ENCODE results near the gene SLC15A3.
"Not testable (repeated sequence)": the region's sequence is repeated elsewhere in the genome, so short reads cannot be mapped to it uniquely, and the experiment has no call there.

Gene SLC15A3

GRCh38 chr11:60974726-60975125 is 22.8 kb upstream of the SLC15A3 start:
- no peak for DNase-seq

GRCh38 chr11:60974316-60974715 is 22.3 kb upstream of the SLC15A3 start:
- DNase-seq: not testable (repeated sequence)

GRCh38 chr11:60973699-60974098 is 21.7 kb upstream of the SLC15A3 start:
- peak; percentile 35 for DNase-seq

- peak; percentile 58 for DNase-seq
Observed at GRCh38 chr11:60972182-60973030, 20.4 kb upstream of the SLC15A3 start.

GRCh38 chr11:60971520-60971919 is 19.5 kb upstream of the SLC15A3 start, which contains the start of gene CD6:
Gene CD6 (plus strand): TSS chr11:60971680. CDS start chr11:60971866, 186 bp downstream.
- DNase-seq: peak; percentile 82

- DNase-seq: no peak
Observed at GRCh38 chr11:60970890-60971289, 18.9 kb upstream of the SLC15A3 start.

GRCh38 chr11:60970369-60970774 is 18.4 kb upstream of the SLC15A3 start:
- DNase-seq: peak; percentile 87

- DNase-seq: no peak
Observed at GRCh38 chr11:60968223-60968622, 16.2 kb upstream of the SLC15A3 start.

GRCh38 chr11:60966890-60967289 is 14.9 kb upstream of the SLC15A3 start:
- DNase-seq: no peak

GRCh38 chr11:60964801-60965200 is 12.8 kb upstream of the SLC15A3 start:
- DNase-seq: no peak

- DNase-seq: no peak
Observed at GRCh38 chr11:60960405-60960804, 8.4 kb upstream of the SLC15A3 start.

GRCh38 chr11:60959431-60959830 is 7.5 kb upstream of the SLC15A3 start:
- no peak for DNase-seq

GRCh38 chr11:60957188-60957587 is 5.2 kb upstream of the SLC15A3 start:
- DNase-seq: no peak

- peak; percentile 25 for DNase-seq
Observed at GRCh38 chr11:60955571-60955970, 3.6 kb upstream of the SLC15A3 start.

GRCh38 chr11:60954421-60954820 is 2.4 kb upstream of the SLC15A3 start:
- no peak for DNase-seq

- no peak for DNase-seq
Observed at GRCh38 chr11:60953781-60954180, 1.8 kb upstream of the SLC15A3 start.

GRCh38 chr11:60952742-60953170 is 780 bp upstream of the SLC15A3 start:
- no peak for DNase-seq

- DNase-seq: no peak
Observed at GRCh38 chr11:60951606-60951903, 421 bp downstream of the SLC15A3 start.

- peak; percentile 52 for DNase-seq
Observed at GRCh38 chr11:60950933-60951605, 907 bp downstream of the SLC15A3 start.

- DNase-seq: no peak
Observed at GRCh38 chr11:60950024-60950423, 2.0 kb downstream of the SLC15A3 start.

GRCh38 chr11:60948250-60948649 is 3.7 kb downstream of the SLC15A3 start:
- no peak for DNase-seq

- no peak for DNase-seq
Observed at GRCh38 chr11:60947700-60948099, 4.3 kb downstream of the SLC15A3 start.

- no peak for DNase-seq
Observed at GRCh38 chr11:60946601-60947264, 5.2 kb downstream of the SLC15A3 start.

- DNase-seq: no peak
Observed at GRCh38 chr11:60945295-60945667, 6.7 kb downstream of the SLC15A3 start.

All from CD4-positive, alpha-beta T cell treated with Interleukin-6 for 4 hours (primary cell).